NCI-H2107 (cell line): ENCODE measurements around the gene GLCE.

ENCODE experiments used
- DNase-seq: peaks from one replicate; lab custom pipeline; 2025; lab: John Stamatoyannopoulos, UW

The GLCE gene

DNA sequence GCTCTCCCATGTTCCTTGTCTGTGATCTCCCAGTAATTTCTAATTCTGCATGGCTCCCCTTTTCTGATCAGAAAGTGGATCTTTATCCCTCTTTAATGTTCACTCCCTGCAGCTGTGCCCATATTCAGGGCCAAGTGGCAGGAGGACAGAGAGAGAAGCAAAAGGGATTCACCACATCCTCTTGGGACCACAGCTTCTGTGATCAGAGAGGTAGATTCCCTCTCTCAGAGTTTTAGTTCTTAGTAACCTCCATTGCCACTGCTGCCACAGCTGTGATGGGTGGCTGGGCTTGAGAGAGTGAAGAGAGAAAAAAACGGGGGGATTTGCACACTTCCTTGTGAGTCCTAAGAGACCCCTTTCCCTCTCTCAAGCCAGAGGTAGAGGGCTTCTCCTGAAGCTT lies 49.2 kb downstream of the GLCE start:
- DNase-seq = no peak

GRCh38 chr15:69210574-69210973 lies 50.1 kb downstream of the GLCE start:
- no peak for DNase-seq

DNA sequence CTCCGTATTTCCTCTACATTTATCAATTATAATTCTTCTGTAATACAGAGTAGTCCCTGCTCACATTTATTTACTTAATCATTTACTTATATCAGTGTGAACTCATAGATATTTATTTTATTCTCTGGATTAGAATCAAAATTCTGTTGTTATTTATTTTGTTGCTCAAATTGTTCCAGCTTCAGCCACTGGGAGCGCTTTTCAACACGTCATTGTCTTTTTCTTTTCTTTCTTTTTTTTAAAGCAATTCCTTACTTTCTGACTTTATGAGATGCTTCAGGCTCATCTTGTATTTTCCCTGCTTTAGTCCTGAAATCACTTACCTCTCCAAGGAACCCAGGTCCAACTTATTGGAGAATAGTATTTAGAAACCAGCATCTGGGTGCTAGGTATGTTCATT lies 53.4 kb downstream of the GLCE start:
- no peak for DNase-seq

DNA sequence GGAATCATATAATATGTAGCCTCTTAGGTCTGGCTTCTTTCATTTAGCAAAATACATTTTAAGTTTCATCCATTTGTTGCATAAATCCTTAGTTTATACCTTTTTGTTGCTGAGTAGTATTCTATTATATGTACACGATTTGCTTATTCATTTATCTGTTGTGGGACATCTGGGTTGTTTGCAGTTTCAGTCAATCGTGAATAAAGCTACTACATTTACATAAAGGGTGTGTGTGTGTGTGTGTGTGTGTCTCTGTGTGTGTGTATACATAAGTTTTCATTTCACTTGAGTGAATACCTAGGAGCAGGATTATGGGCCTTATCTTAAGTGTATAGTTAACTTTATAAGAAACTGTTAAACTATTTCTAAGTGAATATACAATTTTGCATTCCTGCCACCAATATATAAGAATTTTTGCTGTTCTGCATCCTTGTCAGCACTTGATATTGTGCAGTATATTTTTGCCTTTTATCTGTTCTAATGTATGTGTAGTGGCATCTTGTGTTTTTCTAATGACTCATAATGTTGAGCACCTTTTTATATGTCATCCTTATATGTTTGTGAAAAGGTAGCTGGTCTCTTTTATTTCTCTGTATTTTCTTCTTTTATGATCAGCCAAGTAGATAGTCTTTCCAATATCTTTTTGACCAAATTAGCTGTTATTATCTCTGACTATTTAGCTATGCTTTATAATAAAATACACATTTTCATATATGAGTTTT lies 55.0 kb downstream of the GLCE start:
- DNase-seq = no peak

GRCh38 chr15:69217381-69217780 lies 56.9 kb downstream of the GLCE start:
- DNase-seq = no peak

DNA sequence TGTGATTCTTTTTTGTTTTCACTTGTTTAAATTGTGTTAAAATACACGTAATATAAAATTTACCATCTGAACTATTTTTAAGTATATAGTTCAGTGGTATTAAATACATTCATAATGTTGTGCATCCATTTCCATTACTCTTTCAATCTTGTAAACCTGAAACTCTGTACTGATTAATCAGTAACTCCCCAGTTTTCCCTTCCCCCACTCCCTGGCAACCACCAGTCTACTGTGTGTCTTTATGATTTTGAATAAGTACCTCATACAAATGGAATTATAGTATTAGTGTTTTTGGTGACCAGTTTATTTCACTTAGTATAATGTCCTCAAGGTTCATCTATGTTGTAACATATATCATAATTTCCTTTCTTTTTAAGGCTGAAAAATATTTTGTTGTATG lies 59.3 kb downstream of the GLCE start:
- no peak for DNase-seq

DNA sequence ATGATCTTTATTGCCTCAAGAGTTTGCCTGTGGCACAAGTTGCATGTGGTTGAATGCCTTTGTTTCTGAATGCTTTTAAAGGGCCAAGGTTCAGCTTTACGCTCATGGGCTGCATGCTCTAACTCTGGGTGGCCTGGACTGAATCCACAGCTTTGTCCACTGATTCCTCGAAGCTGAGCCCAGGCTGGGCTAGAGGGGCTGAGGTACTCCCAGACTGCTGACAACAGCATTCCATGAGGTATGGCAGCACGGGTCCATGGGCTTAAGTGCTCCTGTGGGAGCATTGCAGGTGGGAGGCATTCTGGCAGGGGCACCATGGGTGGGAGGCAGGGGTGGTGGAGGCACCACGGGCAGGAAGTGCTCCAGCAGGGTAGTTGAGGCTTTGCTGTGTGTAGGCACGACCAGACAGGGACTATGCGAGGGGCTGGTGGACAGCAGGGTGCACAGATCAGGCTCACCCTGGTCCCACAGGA lies 61.6 kb downstream of the GLCE start:
- no peak for DNase-seq

- DNase-seq = no peak
Observed at GRCh38 chr15:69223083-69223813, 62.8 kb downstream of the GLCE start.

DNA sequence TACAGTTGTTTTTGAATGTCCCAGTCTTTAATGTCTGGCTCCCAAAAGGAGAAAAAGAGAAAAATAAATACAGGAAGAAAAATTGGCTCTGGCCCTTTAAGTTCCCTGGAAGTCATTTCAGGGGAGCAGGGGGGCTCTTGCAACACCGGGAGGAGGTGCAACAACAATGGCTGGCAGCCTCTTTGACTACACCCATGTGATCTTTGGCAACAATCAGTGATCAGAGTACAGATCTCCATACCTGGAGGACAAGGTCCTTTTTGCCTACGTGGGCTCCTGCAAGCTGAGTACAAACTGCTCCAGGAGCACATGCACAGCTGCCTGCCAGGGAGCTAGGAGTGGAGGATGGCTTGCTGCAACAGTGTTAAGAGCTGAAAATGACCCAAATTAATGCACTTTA lies 63.9 kb downstream of the GLCE start:
- no peak for DNase-seq

- DNase-seq = no peak
Observed at GRCh38 chr15:69225355-69226022, 65.1 kb downstream of the GLCE start.

DNA sequence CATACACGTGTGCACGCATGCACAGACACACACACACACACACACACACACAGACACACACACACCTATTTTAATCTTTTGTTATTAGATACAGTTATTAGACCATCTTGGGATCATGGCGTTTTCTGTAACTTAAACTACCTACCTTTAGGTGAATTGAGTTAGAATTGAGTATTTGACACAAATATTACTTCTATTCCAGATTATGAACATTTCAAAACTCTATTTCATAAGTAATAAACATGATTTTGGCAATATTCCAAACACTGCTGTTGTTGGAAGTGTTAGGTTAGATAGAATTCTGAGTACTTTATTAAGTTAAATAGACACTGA lies 65.6 kb downstream of the GLCE start:
- DNase-seq = no peak

GRCh38 chr15:69232144-69232543 lies 71.7 kb downstream of the GLCE start:
- no peak for DNase-seq

- DNase-seq = no peak
Observed at GRCh38 chr15:69232765-69233164, 72.3 kb downstream of the GLCE start.

- DNase-seq = no peak
Observed at GRCh38 chr15:69234676-69235075, 74.2 kb downstream of the GLCE start.

GRCh38 chr15:69236505-69236904 lies 76.1 kb downstream of the GLCE start:
- DNase-seq = no peak

GRCh38 chr15:69237718-69238117 lies 77.3 kb downstream of the GLCE start:
- no peak for DNase-seq

DNA sequence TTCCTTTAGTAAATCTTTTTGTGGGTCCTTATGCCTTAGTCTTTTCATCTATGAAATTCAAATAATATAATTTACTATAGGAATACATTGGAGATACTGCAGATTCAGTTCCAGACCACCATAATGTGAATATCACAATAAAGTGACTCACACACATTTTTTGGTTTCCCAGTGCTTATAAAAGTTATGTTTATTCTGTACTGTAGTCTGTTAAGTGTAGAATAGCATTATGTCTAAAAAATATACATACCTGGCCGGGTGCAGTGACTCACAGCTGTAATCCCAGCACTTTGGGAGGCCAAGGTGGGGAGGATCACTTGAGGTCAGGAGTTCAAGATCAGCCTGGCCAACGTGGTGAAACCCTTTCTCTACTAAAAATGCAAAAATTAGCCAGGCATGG lies 84.4 kb downstream of the GLCE start:
- no peak for DNase-seq

GRCh38 chr15:69253156-69253555 lies 92.7 kb downstream of the GLCE start:
- DNase-seq = no peak

DNA sequence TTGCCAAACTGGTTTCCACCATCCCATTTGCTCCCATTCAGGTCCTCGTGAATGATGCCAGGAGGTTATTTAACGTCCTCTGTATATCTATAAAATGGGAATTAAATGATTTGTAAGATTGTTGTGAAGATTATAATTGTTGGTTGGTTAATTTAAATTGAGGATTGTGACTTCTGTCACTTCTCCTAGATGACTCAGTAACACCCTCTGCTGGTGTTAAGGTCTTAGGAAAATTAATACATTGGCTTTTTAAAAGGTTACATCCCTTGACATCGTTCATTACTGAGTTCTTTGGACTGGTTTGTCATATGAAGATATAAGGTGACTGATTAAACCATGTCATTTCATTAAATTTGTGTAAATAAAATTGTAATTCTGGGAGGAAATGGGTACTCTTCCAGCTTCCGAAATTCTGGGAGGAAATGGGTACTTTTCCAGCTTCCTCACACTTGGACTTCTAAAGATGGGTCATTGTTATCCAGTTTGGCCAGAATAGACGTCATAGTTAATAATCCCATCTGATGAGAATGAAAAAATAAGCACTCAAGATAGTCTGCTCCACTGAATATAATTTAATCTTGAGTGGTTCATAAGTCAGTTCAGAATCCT lies 105.0 kb downstream of the GLCE start:
- DNase-seq = no peak

- no peak for DNase-seq
Observed at GRCh38 chr15:69271217-69271616, 110.8 kb downstream of the GLCE start.

GRCh38 chr15:69272139-69272538 lies 111.7 kb downstream of the GLCE start:
- no peak for DNase-seq

GRCh38 chr15:69272891-69273290 lies 112.5 kb downstream of the GLCE start:
- DNase-seq = no peak
